ENCODE results near the gene PRKCE. TPM values are rescaled to one million over a fixed set of nuclear protein-coding genes. Genes with fewer than 3 reads are reported as not detected.

The PRKCE gene
- total RNA-seq, 1 donor, result 12.5 TPM

- peak; percentile 91 for TF ChIP-seq CTCF (IDR thresholded peaks at IDR 0.05; ENCODE audit: insufficient read depth, low read length)
- DNase-seq (ENCODE audit: low read depth), result peak; percentile 96
- no peak overlapping the region for H3K4me3 ChIP-seq (ENCODE audit: low read depth, low read length)
Measured at GRCh38 chr2:46062637-46063412, 411.4 kb downstream of the PRKCE start.

- no peak overlapping the region for H3K4me3 ChIP-seq (ENCODE audit: low read depth, low read length)
- TF ChIP-seq CTCF (IDR thresholded peaks at IDR 0.05; ENCODE audit: insufficient read depth, low read length), result no peak
- DNase-seq (ENCODE audit: low read depth), result peak; percentile 25
Measured at GRCh38 chr2:46064396-46064795, 412.9 kb downstream of the PRKCE start.

GRCh38 chr2:46065152-46065551 lies 413.7 kb downstream of the PRKCE start:
- DNase-seq (ENCODE audit: low read depth), result peak; percentile 44
- H3K4me3 ChIP-seq (ENCODE audit: low read depth, low read length), result no peak overlapping the region
- no peak for TF ChIP-seq CTCF (IDR thresholded peaks at IDR 0.05; ENCODE audit: insufficient read depth, low read length)

GRCh38 chr2:46066116-46066515 lies 414.6 kb downstream of the PRKCE start:
- no peak for TF ChIP-seq CTCF (IDR thresholded peaks at IDR 0.05; ENCODE audit: insufficient read depth, low read length)
- peak; percentile 22 for DNase-seq (ENCODE audit: low read depth)
- H3K4me3 ChIP-seq (ENCODE audit: low read depth, low read length), result no peak overlapping the region

GRCh38 chr2:46066601-46067000 lies 415.1 kb downstream of the PRKCE start:
- TF ChIP-seq CTCF (IDR thresholded peaks at IDR 0.05; ENCODE audit: insufficient read depth, low read length), result no peak
- no peak overlapping the region for H3K4me3 ChIP-seq (ENCODE audit: low read depth, low read length)
- DNase-seq (ENCODE audit: low read depth), result no peak

GRCh38 chr2:46067062-46067461 lies 415.6 kb downstream of the PRKCE start:
- DNase-seq (ENCODE audit: low read depth), result no peak
- no peak overlapping the region for H3K4me3 ChIP-seq (ENCODE audit: low read depth, low read length)
- TF ChIP-seq CTCF (IDR thresholded peaks at IDR 0.05; ENCODE audit: insufficient read depth, low read length), result no peak

Data from fibroblast of the aortic adventitia (primary cell).